Activated CD8-positive, alpha-beta memory T cell treated with anti-CD3 and anti-CD28 coated beads, Interleukin-2, amount 10 ng/mL, durations not matched to agents 7 days and 5 days (primary cell): ENCODE results near the gene C5AR1. TPM values are rescaled to one million over a fixed set of nuclear protein-coding genes. Genes with fewer than 3 reads are reported as not detected.

ENCODE experiments used
- ATAC-seq: fragments of 150-1000 bp; cut with Tn5 transposase; one replicate; pipeline ENCODE4 v1.10.0; 2021; ENCODE audit warnings: moderate library complexity
- CTCF ChIA-PET: fragments of 350-600 bp; sonication (Branson Sonifier 250); formaldehyde crosslinking; loops from one replicate; lab custom pipeline; 2021; ENCODE audit warnings: antibody characterized with exemption; lab: Charles Lee
- DNase-seq: peaks from one replicate; pipeline ENCODE4 v3.0.0-alpha.2; 2020
- H3K27ac Mint-ChIP-seq: one replicate; pipeline ENCODE4 v1.8.0; 2021; ENCODE audit warnings: mild to moderate bottlenecking, mixed read lengths
- H3K27me3 Mint-ChIP-seq: one replicate; pipeline ENCODE4 v1.8.0; 2021; ENCODE audit warnings: mixed read lengths
- H3K36me3 Mint-ChIP-seq: one replicate; pipeline ENCODE4 v1.8.0; 2021; ENCODE audit warnings: mild to moderate bottlenecking, mixed read lengths
- H3K4me1 Mint-ChIP-seq: one replicate; pipeline ENCODE4 v1.8.0; 2021; ENCODE audit warnings: mixed read lengths
- H3K4me3 Mint-ChIP-seq: one replicate; pipeline ENCODE4 v1.8.0; 2021; ENCODE audit warnings: mild to moderate bottlenecking, moderate library complexity, mixed read lengths
- H3K9me3 Mint-ChIP-seq: one replicate; pipeline ENCODE4 v1.8.0; 2022; ENCODE audit warnings: low read depth, mixed read lengths
- total RNA-seq, 2 experiments: library from RNA; stranded (reverse); gene quantifications; one replicate each; pipeline ENCODE4 v1.2.3, GENCODE V29; 2021

Gene C5AR1
- total RNA-seq, 2 experiments from 2014 or later, result 1.4 TPM; not detected in 1

DNA sequence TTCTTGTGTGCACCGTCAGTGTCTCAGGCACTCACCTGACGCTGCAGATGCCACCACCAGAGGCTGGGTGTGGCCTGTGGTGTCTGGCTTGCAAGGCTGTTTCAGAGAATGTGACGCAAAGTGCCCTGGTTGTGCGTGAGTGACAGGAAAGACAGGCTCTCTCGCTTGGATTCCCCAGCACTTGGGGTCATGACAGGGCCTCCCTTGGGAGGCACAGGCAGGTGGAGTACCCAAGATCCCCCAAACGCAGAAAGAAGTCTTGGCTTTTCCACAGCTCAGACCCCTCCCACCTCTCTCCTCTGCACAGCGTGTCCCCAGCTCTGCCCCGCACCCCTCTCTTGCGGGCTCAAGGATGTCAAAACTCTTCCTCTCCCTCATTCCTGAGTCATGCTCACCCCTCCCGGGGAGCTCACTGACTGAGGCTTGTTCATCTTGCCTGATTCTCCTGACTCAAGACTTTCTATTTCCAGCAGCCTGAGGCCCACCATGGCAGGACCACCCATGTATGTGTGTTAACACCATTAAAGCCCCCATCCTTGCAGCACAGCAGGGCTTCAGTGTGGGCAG is 60.5 kb downstream of the C5AR1 start:
- peaks cover 6% of the 10 kb centered on the region for H3K36me3 Mint-ChIP-seq
- H3K27me3 Mint-ChIP-seq, result no peaks in the 10 kb centered on the region
- ATAC-seq (no peak), DNase-seq (no peak)
- H3K4me1 Mint-ChIP-seq, result no peaks in the 10 kb centered on the region
- no peaks in the 10 kb centered on the region for H3K9me3 Mint-ChIP-seq
- CTCF ChIA-PET, result interaction anchor here (1.7 kb wide), 1 partner anchor 21 kb away, joined by 5 read pairs; the partner anchor contains the start of gene DHX34
- H3K4me3 Mint-ChIP-seq, result no peak overlapping the region
- H3K27ac Mint-ChIP-seq, result no peak overlapping the region

DNA sequence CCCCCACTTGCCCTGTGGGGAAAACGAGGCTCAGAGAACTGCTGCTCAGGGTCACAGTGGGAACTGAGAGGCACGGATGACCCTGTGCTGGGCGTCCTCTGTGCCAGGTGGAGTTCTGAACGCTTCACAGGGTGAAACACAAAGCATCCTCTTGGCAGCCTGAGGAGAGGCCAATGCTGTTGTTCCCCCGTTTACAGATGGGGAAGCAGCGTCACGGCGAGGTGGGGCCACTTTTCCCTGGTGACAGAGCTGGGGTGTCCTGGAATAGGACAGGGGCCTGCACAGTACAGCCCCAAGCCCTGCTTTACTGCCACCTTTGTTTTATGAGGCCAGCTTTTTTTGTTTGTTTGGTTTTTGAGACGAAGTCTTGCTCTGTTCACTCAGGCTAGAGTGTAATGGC is 61.6 kb downstream of the C5AR1 start:
- no peak for DNase-seq
- ATAC-seq, result no peak
- Mint-ChIP-seq H3K4me3 (no peak overlapping the region), H3K27me3 (no peaks in the 10 kb centered on the region), H3K36me3 (peaks cover 4% of the 10 kb centered on the region), H3K4me1 (no peaks in the 10 kb centered on the region), H3K9me3 (no peaks in the 10 kb centered on the region), H3K27ac (no peak overlapping the region)
- CTCF ChIA-PET, result interaction anchor here (0.7 to 1.7 kb wide), 2 partner anchors 22 kb away, joined by 3 to 5 read pairs; partner anchors contain the start of gene DHX34

Other genes with a start within 250 kb of the C5AR1 start
- gene ZC3H4, start 196.1 kb upstream of the C5AR1 start, total RNA-seq, result 100 to 1,000 TPM in 1 of 2 experiments, 10 to 100 TPM in 1; 98.9 to 114 TPM
- gene SAE1, start 179.0 kb upstream of the C5AR1 start, total RNA-seq, result 100 to 1,000 TPM; 153 to 171 TPM
- 10 to 100 TPM; 14.0 to 16.7 TPM for gene BBC3, start 78.7 kb upstream of the C5AR1 start, total RNA-seq
- gene CCDC9, start 53.3 kb upstream of the C5AR1 start, total RNA-seq, result 10 to 100 TPM; 24.8 to 27.6 TPM
- 10 to 100 TPM in 1 of 2 experiments, 1 to 10 TPM in 1; 7.6 to 14.5 TPM for gene INAFM1, start 35.0 kb upstream of the C5AR1 start, total RNA-seq
- gene C5AR2, start 22.3 kb downstream of the C5AR1 start, total RNA-seq, result under 1 TPM; 0.07 to 0.29 TPM
- 10 to 100 TPM; 11.7 to 14.3 TPM for gene DHX34, start 39.5 kb downstream of the C5AR1 start, total RNA-seq
- gene MEIS3, start 109.7 kb downstream of the C5AR1 start, total RNA-seq, result not detected
- under 1 TPM; 0.14 to 0.32 TPM for gene SLC8A2, start 162.0 kb downstream of the C5AR1 start, total RNA-seq
- 10 to 100 TPM; 11.0 to 13.3 TPM for gene KPTN, start 174.4 kb downstream of the C5AR1 start, total RNA-seq
- 100 to 1,000 TPM; 102 to 124 TPM for gene NAPA, start 205.2 kb downstream of the C5AR1 start, total RNA-seq